H1 (cell line): ENCODE data around the gene C16orf95. TPM values are rescaled to one million over a fixed set of nuclear protein-coding genes. Genes with fewer than 3 reads are reported as not detected.

Experiments
- CTCF ChIA-PET: fragments of 300-600 bp; sonication (Branson Sonifier 250); formaldehyde crosslinking; loops from one replicate; lab custom pipeline; 2021; ENCODE audit not compliant: partially characterized antibody; lab: Charles Lee
- POLR2A ChIA-PET: fragments of 300-600 bp; sonication (Branson Sonifier 250); formaldehyde crosslinking; loops from one replicate; lab custom pipeline; 2021; ENCODE audit warnings: inconsistent platforms; ENCODE audit not compliant: partially characterized antibody; lab: Charles Lee
- DNase-seq, 2 experiments: peaks; one replicate each; pipeline versions ENCODE4 v3.0.0 to v3.0.0-alpha.2; 2010 to 2022; ENCODE audit warnings: low spot score in 2 of 2, low read depth in 1 of 2, mixed read lengths in 1 of 2
- FAIRE-seq: peaks from 2 replicates; lab custom pipeline; 2011; peaks lifted over from hg19 to GRCh38; lab: Jason Lieb, UNC
- H2AFZ ChIP-seq: 2 replicates; pipeline ENCODE4 v1.8.1; 2012; ENCODE audit warnings: low read length, inconsistent platforms
- H2AK5ac ChIP-seq: 2 replicates; pipeline ENCODE4 v1.6.1; 2013; ENCODE audit warnings: low read depth, low read length
- H2BK120ac ChIP-seq: replicated peaks from 2 replicates; pipeline ENCODE3; 2013; ENCODE audit warnings: low read depth, low read length, inconsistent platforms
- H2BK12ac ChIP-seq: 2 replicates; pipeline ENCODE4 v1.6.1; 2013; ENCODE audit warnings: low read depth, low read length
- H2BK15ac ChIP-seq: 2 replicates; pipeline ENCODE4 v1.6.1; 2013; ENCODE audit warnings: low read length
- H2BK20ac ChIP-seq: 2 replicates; pipeline ENCODE4 v1.6.1; 2013; ENCODE audit warnings: low read length
- H2BK5ac ChIP-seq: 2 replicates; pipeline ENCODE4 v1.6.1; 2013; ENCODE audit warnings: low read depth, low read length
- H3K14ac ChIP-seq: 2 replicates; pipeline ENCODE4 v1.6.1; 2013; ENCODE audit warnings: inconsistent platforms; ENCODE audit not compliant: insufficient read length
- H3K18ac ChIP-seq: 2 replicates; pipeline ENCODE4 v1.6.1; 2013; ENCODE audit warnings: low read length; ENCODE audit errors: extremely low read depth
- H3K23ac ChIP-seq: 2 replicates; pipeline ENCODE4 v1.6.1; 2013; ENCODE audit warnings: inconsistent platforms; ENCODE audit not compliant: insufficient read length
- H3K23me2 ChIP-seq: 2 replicates; pipeline ENCODE4 v1.6.1; 2013; ENCODE audit warnings: low read depth, low read length
- H3K27ac ChIP-seq: 2 replicates; pipeline ENCODE4 v1.6.1; 2011; ENCODE audit warnings: low read depth, low read length, inconsistent platforms
- H3K27me3 ChIP-seq, 4 experiments: replicated peaks in 1 of 4; 1 replicate in 1 of 4; 2 replicates in 3 of 4; pipeline versions ENCODE4 v1.6.1 to v1.8.1; 2011 to 2013; ENCODE audit warnings: low read length in 3 of 4, mild to moderate bottlenecking in 3 of 4, inconsistent platforms in 2 of 4, mixed read lengths in 2 of 4, moderate library complexity in 1 of 4; ENCODE audit not compliant: control insufficient read depth in 3 of 4, insufficient read depth in 3 of 4; ENCODE audit errors: extremely low read depth in 1 of 4
- H3K36me3 ChIP-seq, 4 experiments: 2 replicates each; pipeline versions ENCODE4 v1.6.1 to v1.8.1; 2011 to 2013; ENCODE audit warnings: mild to moderate bottlenecking in 4 of 4, low read length in 3 of 4, moderate library complexity in 2 of 4, control low read depth in 1 of 4, inconsistent platforms in 1 of 4; ENCODE audit not compliant: insufficient read depth in 4 of 4, control insufficient read depth in 2 of 4
- H3K4ac ChIP-seq: replicated peaks from 2 replicates; pipeline ENCODE3; 2013; ENCODE audit warnings: low read length, low read depth, mixed read lengths, inconsistent platforms; ENCODE audit not compliant: insufficient read length
- H3K4me1 ChIP-seq, 4 experiments: replicated peaks in 1 of 4; 1 replicate in 1 of 4; 2 replicates in 3 of 4; pipeline versions ENCODE4 v1.6.1 to v1.8.1; 2011 to 2013; ENCODE audit warnings: low read length in 3 of 4, inconsistent platforms in 2 of 4, mixed read lengths in 1 of 4; ENCODE audit not compliant: insufficient read depth in 4 of 4, control insufficient read depth in 3 of 4
- H3K4me2 ChIP-seq, 2 experiments: 2 replicates each; pipeline versions ENCODE4 v1.6.1 to v1.8.1; 2011 to 2013; ENCODE audit warnings: low read depth in 2 of 2, low read length in 2 of 2, control low read depth in 1 of 2, inconsistent platforms in 1 of 2, mild to moderate bottlenecking in 1 of 2; ENCODE audit not compliant: insufficient read depth in 1 of 2
- H3K4me3 ChIP-seq, 4 experiments: fragments of 200-600, 300-600 bp in 1 of 4; sonication (generic), shearing (Covaris generic), sonication (Bioruptor Twin) in 1 of 4; 2 replicates each; pipeline versions ENCODE4 v1.5.1 to v1.8.1; 2011 to 2016; ENCODE audit warnings: low read length in 4 of 4, low read depth in 3 of 4, control low read depth in 2 of 4, inconsistent platforms in 2 of 4, mild to moderate bottlenecking in 2 of 4, mixed read lengths in 1 of 4, moderate library complexity in 1 of 4; ENCODE audit not compliant: insufficient read depth in 2 of 4; ENCODE audit errors: extremely low read depth in 1 of 4
- H3K56ac ChIP-seq: replicated peaks from 2 replicates; pipeline ENCODE3; 2013; ENCODE audit warnings: low read depth, mild to moderate bottlenecking, mixed read lengths, low read length, inconsistent platforms; ENCODE audit not compliant: insufficient read length
- H3K79me1 ChIP-seq: 2 replicates; pipeline ENCODE4 v1.6.1; 2013; ENCODE audit warnings: low read depth, low read length, control low read depth
- H3K79me2 ChIP-seq, 2 experiments: 2 replicates each; pipeline versions ENCODE4 v1.6.1 to v1.8.1; 2012 to 2013; ENCODE audit warnings: low read length in 2 of 2, mild to moderate bottlenecking in 2 of 2, inconsistent platforms in 1 of 2; ENCODE audit not compliant: insufficient read depth in 2 of 2, control insufficient read depth in 1 of 2
- H3K9ac ChIP-seq, 4 experiments: replicated peaks in 1 of 4; 1 replicate in 1 of 4; 2 replicates in 3 of 4; pipeline versions ENCODE4 v1.6.1 to v1.8.1; 2011 to 2013; ENCODE audit warnings: low read depth in 3 of 4, low read length in 3 of 4, control low read depth in 2 of 4, mild to moderate bottlenecking in 2 of 4, moderate library complexity in 2 of 4, inconsistent platforms in 1 of 4; ENCODE audit errors: extremely low read depth in 1 of 4
- H3K9me3 ChIP-seq, 2 experiments: 2 replicates each; pipeline versions ENCODE4 v1.6.1 to v1.8.1; 2012 to 2013; ENCODE audit warnings: mild to moderate bottlenecking in 2 of 2, moderate library complexity in 2 of 2, control low read depth in 1 of 2, inconsistent platforms in 1 of 2, low read depth in 1 of 2, low read length in 1 of 2, mixed read lengths in 1 of 2; ENCODE audit not compliant: insufficient read depth in 2 of 2
- H4K20me1 ChIP-seq, 2 experiments: replicated peaks in 1 of 2; 2 replicates each; pipeline versions ENCODE3 to v1.8.1; 2011 to 2013; ENCODE audit warnings: inconsistent platforms in 2 of 2, low read length in 2 of 2, mild to moderate bottlenecking in 1 of 2; ENCODE audit not compliant: insufficient read depth in 2 of 2, control insufficient read depth in 1 of 2
- H4K5ac ChIP-seq: 2 replicates; pipeline ENCODE4 v1.6.1; 2013; ENCODE audit warnings: low read length, low read depth, mixed read lengths, inconsistent platforms; ENCODE audit not compliant: insufficient read length
- H4K8ac ChIP-seq: 2 replicates; pipeline ENCODE4 v1.8.0; 2013; ENCODE audit warnings: mild to moderate bottlenecking, moderate library complexity, low read length, inconsistent platforms; ENCODE audit not compliant: insufficient read depth; ENCODE audit errors: extremely low read depth
- H4K91ac ChIP-seq: replicated peaks from 2 replicates; pipeline ENCODE3; 2013; ENCODE audit warnings: low read length, mixed read lengths, inconsistent platforms; ENCODE audit not compliant: insufficient read length
- BCL11A ChIP-seq, 2 experiments: IDR thresholded peaks; one replicate each; pipeline ENCODE4 v1.6.1; 2011; ENCODE audit warnings: low read depth in 2 of 2, low read length in 2 of 2, mild to moderate bottlenecking in 2 of 2
- CTCF ChIP-seq, 3 experiments: IDR thresholded peaks; 1 replicate in 2 of 3; 2 replicates in 1 of 3; pipeline versions ENCODE4 v1.5.1 to v1.6.1; 2011; ENCODE audit warnings: low read length in 3 of 3, mild to moderate bottlenecking in 3 of 3, inconsistent platforms in 2 of 3, low read depth in 1 of 3, moderate library complexity in 1 of 3; ENCODE audit not compliant: insufficient read depth in 1 of 3; ENCODE audit errors: control extremely low read depth in 1 of 3
- WGBS, 2 experiments: shearing (Covaris generic) in 1 of 2; methylation state at CpG; one replicate each; pipeline versions ENCODE4 v1.1.6 to v1.1.7; 2013 to 2015; ENCODE audit warnings: low lambda C conversion rate in 2 of 2, mixed read lengths in 2 of 2, inconsistent platforms in 1 of 2, low coverage in 1 of 2, missing lambda C conversion rate in 1 of 2; ENCODE audit not compliant: insufficient replicate concordance in 2 of 2, insufficient coverage in 1 of 2, insufficient read length in 1 of 2; ENCODE audit errors: extremely low coverage in 1 of 2, missing lambda C conversion rate in 1 of 2; 5-methylcytosine and 5-hydroxymethylcytosine counted together
- polyA plus RNA-seq, 7 experiments: library from polyadenylated mRNA; depleted of rRNA in 3 of 7; stranded (reverse) in 5 of 7; unstranded in 2 of 7; fragments of >200 nt in 5 of 7; fragments of 200-250 nt in 2 of 7; gene quantifications; 1 replicate in 5 of 7; 2 replicates in 1 of 7; 4 replicates in 1 of 7; pipeline versions ENCODE4 v1.2.1 to v1.2.3, GENCODE V29; 2011 to 2013; ENCODE audit warnings: missing spikeins in 2 of 7, mixed read lengths in 2 of 7
- total RNA-seq: library from RNA; stranded (reverse); fragmentation: NEBNext Ultra II Directional; extraction: Animal tissue kit (Norgen Biotek cat#: 25700); gene quantifications from 2 replicates; pipeline ENCODE4 v1.2.1, GENCODE V29; 2021

The C16orf95 gene
- total and polyA plus RNA-seq, 2 of the 8 experiments (the other 6 are each of a cell fraction or from before 2014, with no cell fraction given), result 5.0 to 5.4 TPM

- DNase-seq (no peak), FAIRE-seq (no peak)
- Histone ChIP-seq H2AK5ac (no peak overlapping the region), H3K23ac (no peak overlapping the region), H3K23me2 (no peaks in the 10 kb centered on the region), H4K91ac (no peak overlapping the region), H4K20me1 (peaks cover 0 to 5% of the 10 kb centered on the region in 2 experiments), H2BK20ac (no peak overlapping the region), H2BK5ac (no peak overlapping the region), H3K14ac (no peak overlapping the region), H3K4me2 (no peak overlapping the region), H3K79me2 (no peaks in the 10 kb centered on the region; a peak in 1 of 4 replicates), H3K36me3 (peaks cover 0 to 3% (median 0%) of the 10 kb centered on the region in 4 experiments; a peak in 2 of 8 replicates), H3K4me3 (no peak overlapping the region), H2BK12ac (no peak overlapping the region), H3K79me1 (peaks cover 7% of the 10 kb centered on the region), H2AFZ (no peak overlapping the region), H3K9me3 (no peaks in the 10 kb centered on the region), H3K4ac (no peak overlapping the region), H3K27ac (no peak overlapping the region), H2BK15ac (no peak overlapping the region), H4K5ac (peak overlapping the region; percentile 26), H4K8ac (peak overlapping the region; percentile 0; the same call in 1 of the 2 replicates), H3K9ac (no peak overlapping the region), H3K4me1 (peaks cover 0 to 11% (median 1%) of the 10 kb centered on the region in 4 experiments; a peak in 3 of 7 replicates), H3K56ac (no peak overlapping the region), H3K18ac (no peak overlapping the region), H2BK120ac (no peak overlapping the region), H3K27me3 (no peaks in the 10 kb centered on the region)
- ChIA-PET POLR2A (no interaction called here), CTCF (interaction anchor here (0.6 to 2.3 kb wide), 8 partner anchors 9 to 224 kb away, joined by 3 to 8 read pairs (median 5); no protein-coding TSS in a partner anchor)
- TF ChIP-seq BCL11A (IDR thresholded peaks at IDR 0.05; ENCODE audit: low read depth in 2 of 2, low read length in 2 of 2) (no peak), CTCF (IDR thresholded peaks at IDR 0.05; ENCODE audit: control extremely low read depth in 1 of 3, insufficient read depth in 1 of 3, low read depth in 1 of 3, low read length in 3 of 3) (peak; percentile 31 to 54 (median 35))
- WGBS, 2 experiments, result 88% methylated on average over 13 of the region's 13 CpGs; no CpG with 5 or more reads in 1 of the 2 experiments
Observed at GRCh38 chr16:87347932-87348615, 30.9 kb upstream of the C16orf95 start.
